Neural progenitor cell (in vitro differentiated cells): ENCODE data around the gene ZSCAN21. TPM values are rescaled to one million over a fixed set of nuclear protein-coding genes. Genes with fewer than 3 reads are reported as not detected.

Source experiments
- DNase-seq: peaks from one replicate; pipeline ENCODE4 v3.0.0-alpha.2; 2016; ENCODE audit warnings: low spot score
- H2AFZ ChIP-seq: fragments of 200-600 bp; sonication (generic); replicated peaks from 2 replicates; pipeline ENCODE4 v1.6.1; 2016; ENCODE audit warnings: antibody characterized with exemption
- H3F3A ChIP-seq: fragments of 200-600 bp; sonication (generic); 2 replicates; pipeline ENCODE4 v1.6.1; 2016; ENCODE audit warnings: antibody characterized with exemption, low read depth
- H3K27ac ChIP-seq: fragments of 200-600 bp; sonication (generic); 2 replicates; pipeline ENCODE4 v1.5.1; 2016; ENCODE audit warnings: mild to moderate bottlenecking
- H3K27me3 ChIP-seq: fragments of 200-600 bp; sonication (generic); 2 replicates; pipeline ENCODE4 v1.6.1; 2016; ENCODE audit warnings: mild to moderate bottlenecking, moderate library complexity
- H3K36me3 ChIP-seq: fragments of 200-600 bp; sonication (generic); 2 replicates; pipeline ENCODE4 v1.5.1; 2016
- H3K4me1 ChIP-seq: fragments of 200-600 bp; sonication (generic); 2 replicates; pipeline ENCODE4 v1.6.1; 2016; ENCODE audit warnings: mixed run types
- H3K4me2 ChIP-seq: fragments of 200-600 bp; sonication (generic); 2 replicates; pipeline ENCODE4 v1.6.1; 2016
- H3K4me3 ChIP-seq: fragments of 200-600 bp; sonication (generic); 2 replicates; pipeline ENCODE4 v1.5.1; 2016
- H3K79me2 ChIP-seq: fragments of 200-600 bp; sonication (generic); 2 replicates; pipeline ENCODE4 v1.6.1; 2016; ENCODE audit warnings: low read depth
- H3K9ac ChIP-seq: fragments of 200-600 bp; sonication (generic); 2 replicates; pipeline ENCODE4 v1.6.1; 2016
- H3K9me3 ChIP-seq: fragments of 200-600 bp; sonication (generic); 2 replicates; pipeline ENCODE4 v1.5.1; 2016; ENCODE audit warnings: low read depth
- H4K20me1 ChIP-seq: fragments of 200-600 bp; sonication (generic); 2 replicates; pipeline ENCODE4 v1.6.1; 2016; ENCODE audit warnings: low read depth
- H3K27ac Mint-ChIP-seq: 3 replicates; pipeline ENCODE4 v1.8.0; 2021; ENCODE audit warnings: mixed read lengths
- H3K27me3 Mint-ChIP-seq: 2 replicates; pipeline ENCODE4 v1.8.0; 2022; ENCODE audit warnings: low read depth, mild to moderate bottlenecking, inconsistent platforms, moderate library complexity, mixed read lengths; ENCODE audit not compliant: insufficient read depth
- H3K36me3 Mint-ChIP-seq: 3 replicates; pipeline ENCODE4 v1.8.0; 2021; ENCODE audit warnings: mixed read lengths
- H3K4me1 Mint-ChIP-seq: 3 replicates; pipeline ENCODE4 v1.8.0; 2021; ENCODE audit warnings: mixed read lengths
- H3K4me3 Mint-ChIP-seq: 3 replicates; pipeline ENCODE4 v1.8.0; 2021; ENCODE audit warnings: mild to moderate bottlenecking, moderate library complexity, mixed read lengths
- H3K9me3 Mint-ChIP-seq: 3 replicates; pipeline ENCODE4 v1.8.0; 2020; ENCODE audit warnings: mixed read lengths
- CTCF ChIP-seq: fragments of 200-600 bp; sonication (generic); IDR thresholded peaks from 2 replicates; pipeline ENCODE4 v1.5.1; 2017; ENCODE audit warnings: antibody characterized with exemption, mild to moderate bottlenecking
- EZH2 ChIP-seq: fragments of 200-600 bp; sonication (generic); IDR thresholded peaks from 2 replicates; pipeline ENCODE4 v1.6.1; 2017; ENCODE audit warnings: antibody characterized with exemption, mild to moderate bottlenecking, moderate library complexity
- EZH2phosphoT487 ChIP-seq: fragments of 200-600 bp; sonication (generic); IDR thresholded peaks from 2 replicates; pipeline ENCODE4 v1.6.1; 2017; ENCODE audit warnings: antibody characterized with exemption
- total RNA-seq: library from RNA; depleted of rRNA; stranded (reverse); fragments of >200 nt; gene quantifications from 2 replicates; pipeline ENCODE4 v1.2.3, GENCODE V29; 2015; ENCODE audit warnings: low replicate concordance

ZSCAN21 gene
- total RNA-seq, 1 donor from 2014 or later, result 29.0 TPM

- Mint-ChIP-seq H3K27ac (no peak overlapping the region), H3K36me3 (peaks cover 71% of the 10 kb centered on the region), H3K9me3 (peaks cover 58% of the 10 kb centered on the region), H3K4me3 (no peak overlapping the region), H3K27me3 (peaks cover 22% of the 10 kb centered on the region), H3K4me1 (no peaks in the 10 kb centered on the region)
- DNase-seq, result no peak
- Histone ChIP-seq H3K9me3 (peaks cover 49% of the 10 kb centered on the region), H3K27ac (no peak overlapping the region), H3K4me2 (no peak overlapping the region), H3K9ac (no peak overlapping the region), H3K79me2 (peaks cover 3% of the 10 kb centered on the region), H2AFZ (no peak overlapping the region), H3K27me3 (no peaks in the 10 kb centered on the region), H3K4me3 (no peak overlapping the region), H4K20me1 (no peaks in the 10 kb centered on the region), H3K4me1 (no peaks in the 10 kb centered on the region), H3F3A (peaks cover 70% of the 10 kb centered on the region), H3K36me3 (peaks cover 63% of the 10 kb centered on the region)
- TF ChIP-seq EZH2 (no peak), CTCF (no peak), EZH2phosphoT487 (no peak)
Observed at GRCh38 chr7:100069991-100070390, 20.4 kb downstream of the ZSCAN21 start.

DNA sequence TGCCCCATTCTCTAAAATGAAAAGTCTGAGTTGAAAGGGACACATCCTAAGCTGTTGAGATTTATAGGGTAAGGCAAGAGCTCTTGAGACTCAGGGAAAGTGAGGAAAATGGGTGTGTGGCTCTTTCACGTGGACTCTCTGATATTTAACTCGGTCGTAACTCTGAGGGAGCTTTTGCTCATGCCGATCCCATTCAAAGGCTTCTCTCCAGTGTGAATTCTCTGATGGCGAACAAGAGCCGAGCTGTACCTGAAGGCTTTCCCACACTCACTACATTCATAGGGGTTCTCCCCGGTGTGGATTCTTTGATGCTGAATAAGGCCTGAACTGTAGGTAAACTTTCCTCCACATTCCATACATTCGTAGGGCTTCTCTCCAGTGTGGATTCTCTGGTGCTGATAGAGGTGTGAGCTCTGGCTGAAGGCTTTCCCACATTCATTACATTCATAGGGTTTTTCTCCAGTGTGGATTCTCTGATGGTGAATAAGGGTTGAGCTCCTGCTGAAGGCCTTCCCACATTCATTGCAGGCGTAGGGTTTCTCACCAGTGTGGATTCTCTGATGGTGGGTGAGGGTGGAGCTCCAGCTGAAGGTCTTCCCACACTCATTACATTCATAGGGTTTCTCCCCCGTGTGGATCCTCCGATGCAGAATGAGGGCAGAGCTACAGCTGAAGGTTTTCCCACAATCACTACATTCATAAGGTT lies 21.6 kb downstream of the ZSCAN21 start:
- no peak overlapping the region for H3K4me3 ChIP-seq

DNA sequence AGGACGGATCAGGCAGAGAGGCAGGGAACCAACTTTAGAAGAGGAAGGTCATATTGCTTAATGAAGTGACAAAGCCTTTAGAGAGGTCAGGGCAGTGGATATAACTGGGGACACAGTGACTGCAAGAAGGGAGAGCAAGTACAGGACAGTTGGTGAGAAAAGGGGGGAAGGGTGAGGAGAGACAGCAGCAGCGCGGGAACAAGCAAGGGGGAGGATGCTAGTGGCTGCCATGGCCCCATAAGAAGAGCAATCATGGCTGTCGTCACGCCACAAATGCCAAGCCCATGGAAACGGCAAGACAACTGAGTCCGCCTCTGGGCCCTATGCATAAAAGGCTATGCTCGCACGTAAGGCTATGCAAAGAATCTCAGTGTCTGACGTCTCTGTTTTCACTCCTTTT lies 22.9 kb downstream of the ZSCAN21 start:
- Histone ChIP-seq H3K27ac (no peak overlapping the region), H3K9me3 (peaks cover 59% of the 10 kb centered on the region), H3K79me2 (peaks cover 28% of the 10 kb centered on the region), H4K20me1 (no peaks in the 10 kb centered on the region), H2AFZ (no peak overlapping the region), H3K4me3 (no peak overlapping the region), H3F3A (peaks cover 55% of the 10 kb centered on the region), H3K4me1 (no peaks in the 10 kb centered on the region), H3K4me2 (no peak overlapping the region), H3K27me3 (no peaks in the 10 kb centered on the region), H3K9ac (no peak overlapping the region), H3K36me3 (peaks cover 88% of the 10 kb centered on the region)
- Mint-ChIP-seq H3K36me3 (peaks cover 83% of the 10 kb centered on the region), H3K27ac (no peak overlapping the region), H3K4me3 (no peak overlapping the region), H3K9me3 (peaks cover 80% of the 10 kb centered on the region), H3K4me1 (no peaks in the 10 kb centered on the region), H3K27me3 (peaks cover 31% of the 10 kb centered on the region)
- TF ChIP-seq EZH2 (no peak), EZH2phosphoT487 (no peak), CTCF (no peak)
- DNase-seq, result no peak

More for the DNA sequence above, 21.6 kb downstream of the ZSCAN21 start:
- peaks cover 75% of the 10 kb centered on the region for H3K36me3 ChIP-seq
- no peak overlapping the region for H3K9ac ChIP-seq
- Mint-ChIP-seq H3K4me3 (no peak overlapping the region), H3K36me3 (peaks cover 76% of the 10 kb centered on the region), H3K4me1 (no peaks in the 10 kb centered on the region), H3K9me3 (peaks cover 70% of the 10 kb centered on the region), H3K27ac (no peak overlapping the region), H3K27me3 (peaks cover 24% of the 10 kb centered on the region)
- H3K79me2 ChIP-seq, result peaks cover 15% of the 10 kb centered on the region
- H2AFZ ChIP-seq, result no peak overlapping the region
- H3F3A ChIP-seq, result peaks cover 64% of the 10 kb centered on the region
- no peaks in the 10 kb centered on the region for H3K27me3 ChIP-seq
- DNase-seq, result no peak
- no peaks in the 10 kb centered on the region for H3K4me1 ChIP-seq
- H4K20me1 ChIP-seq, result no peaks in the 10 kb centered on the region
- no peak for TF ChIP-seq EZH2phosphoT487
- TF ChIP-seq EZH2, result no peak
- TF ChIP-seq CTCF, result no peak
- peaks cover 52% of the 10 kb centered on the region for H3K9me3 ChIP-seq
- H3K27ac ChIP-seq, result no peak overlapping the region
- H3K4me2 ChIP-seq, result no peak overlapping the region
